Endothelial cell of umbilical vein (primary cell): Measurements from ENCODE around the gene GRWD1. TPM values are rescaled to one million over a fixed set of nuclear protein-coding genes. Genes with fewer than 3 reads are reported as not detected.

Experiments used
- BruUV-seq: library from RNA; stranded (reverse); fragments of 400-500 nt; replicated peaks from 2 replicates; lab custom pipeline; 2021; lab: Mats Ljungman, UMichigan
- CTCF ChIA-PET: fragments of 300-600, 350-600 bp; sonication (Branson Sonifier 250); formaldehyde crosslinking; loops from one replicate; lab custom pipeline; 2021; ENCODE audit warnings: antibody characterized with exemption, inconsistent platforms; lab: Charles Lee
- POLR2A ChIA-PET: fragments of 300-600, 350-600 bp; sonication (Branson Sonifier 250); formaldehyde crosslinking; loops from one replicate; lab custom pipeline; 2021; ENCODE audit warnings: antibody characterized with exemption, inconsistent platforms; lab: Charles Lee
- DNase-seq: peaks from one replicate; pipeline ENCODE4 v3.0.0-alpha.2; 2011; ENCODE audit warnings: low read depth, low spot score
- FAIRE-seq: peaks from 2 replicates; lab custom pipeline; 2011; peaks lifted over from hg19 to GRCh38; lab: Jason Lieb, UNC
- H2AFZ ChIP-seq: 2 replicates; pipeline ENCODE4 v1.6.0; 2012; ENCODE audit warnings: low read depth, low read length, control low read depth, inconsistent platforms
- H3K27ac ChIP-seq: 2 replicates; pipeline ENCODE4 v1.5.1; 2011; ENCODE audit warnings: low read depth, mild to moderate bottlenecking, control low read depth, low read length, moderate library complexity; ENCODE audit not compliant: insufficient read depth
- H3K27me3 ChIP-seq, 2 experiments: 2 replicates each; pipeline versions ENCODE4 v1.6.0 to v1.6.1; 2011; ENCODE audit warnings: low read length in 2 of 2, mixed read lengths in 1 of 2; ENCODE audit not compliant: control insufficient read depth in 2 of 2, insufficient read depth in 2 of 2
- H3K36me3 ChIP-seq, 2 experiments: 2 replicates in 1 of 2; 3 replicates in 1 of 2; pipeline ENCODE4 v1.5.1; 2011; ENCODE audit warnings: low read length in 2 of 2, mild to moderate bottlenecking in 1 of 2, moderate library complexity in 1 of 2; ENCODE audit not compliant: control insufficient read depth in 2 of 2, insufficient read depth in 2 of 2; ENCODE audit errors: extremely low read depth in 1 of 2
- H3K4me1 ChIP-seq: 3 replicates; pipeline ENCODE4 v1.5.1; 2011; ENCODE audit warnings: mild to moderate bottlenecking, low read length; ENCODE audit not compliant: control insufficient read depth, insufficient read depth; ENCODE audit errors: extremely low read depth
- H3K4me2 ChIP-seq: 2 replicates; pipeline ENCODE4 v1.6.1; 2011; ENCODE audit warnings: low read length, control low read depth, mixed read lengths; ENCODE audit not compliant: insufficient read depth
- H3K4me3 ChIP-seq, 3 experiments: fragments of 200-600 bp in 1 of 3; sonication (generic), shearing (Covaris generic) in 1 of 3; replicated peaks in 1 of 3; 2 replicates each; pipeline ENCODE4 v1.5.1; 2011 to 2016; ENCODE audit warnings: control low read depth in 3 of 3, low read length in 3 of 3, mild to moderate bottlenecking in 2 of 3, inconsistent platforms in 1 of 3, low read depth in 1 of 3, moderate library complexity in 1 of 3; ENCODE audit not compliant: insufficient read depth in 1 of 3
- H3K79me2 ChIP-seq: 2 replicates; pipeline ENCODE4 v1.6.0; 2012; ENCODE audit warnings: low read length, inconsistent platforms; ENCODE audit not compliant: control insufficient read depth, insufficient read depth
- H3K9ac ChIP-seq: replicated peaks from 2 replicates; pipeline ENCODE3; 2011; ENCODE audit warnings: low read length, control low read depth; ENCODE audit not compliant: insufficient read depth; ENCODE audit errors: extremely low read depth
- H3K9me1 ChIP-seq: replicated peaks from 3 replicates; pipeline ENCODE4 v1.6.0; 2011; ENCODE audit warnings: mild to moderate bottlenecking, low read length; ENCODE audit not compliant: control insufficient read depth, insufficient read depth; ENCODE audit errors: extremely low read depth
- H3K9me3 ChIP-seq: replicated peaks from 2 replicates; pipeline ENCODE4 v1.5.1; 2012; ENCODE audit warnings: low read length, inconsistent platforms; ENCODE audit not compliant: control insufficient read depth, insufficient read depth
- H4K20me1 ChIP-seq: replicated peaks from 2 replicates; pipeline ENCODE3; 2011; ENCODE audit warnings: mild to moderate bottlenecking, low read length; ENCODE audit not compliant: control insufficient read depth, insufficient read depth; ENCODE audit errors: extremely low read depth
- CTCF ChIP-seq, 2 donors: IDR thresholded peaks; 1 replicate in 1 of 2; 2 replicates in 1 of 2; pipeline ENCODE4 v1.5.1; 2011; ENCODE audit warnings: low read length in 2 of 2, mild to moderate bottlenecking in 2 of 2, moderate library complexity in 2 of 2, control low read depth in 1 of 2, inconsistent platforms in 1 of 2, low read depth in 1 of 2; ENCODE audit not compliant: insufficient read depth in 1 of 2; ENCODE audit errors: extremely low read depth in 1 of 2
- EZH2 ChIP-seq: IDR thresholded peaks from 2 replicates; pipeline ENCODE4 v1.6.1; 2012; ENCODE audit warnings: borderline replicate concordance, low read depth, mild to moderate bottlenecking, moderate library complexity, low read length, inconsistent platforms; ENCODE audit not compliant: severe bottlenecking
- FOS ChIP-seq: IDR thresholded peaks from 2 replicates; pipeline ENCODE4 v1.6.1; 2011; ENCODE audit warnings: mild to moderate bottlenecking, low read length, moderate library complexity, borderline replicate concordance; ENCODE audit not compliant: insufficient read depth
- GATA2 ChIP-seq: IDR thresholded peaks from 2 replicates; pipeline ENCODE4 v1.7.0; 2011; ENCODE audit warnings: low read depth, mild to moderate bottlenecking, moderate library complexity, mixed read lengths, low read length; ENCODE audit not compliant: insufficient read length, insufficient read depth
- JUN ChIP-seq: IDR thresholded peaks from 2 replicates; pipeline ENCODE4 v1.6.1; 2011; ENCODE audit warnings: borderline replicate concordance, low read depth; ENCODE audit not compliant: insufficient read length, insufficient read depth
- MAX ChIP-seq: IDR thresholded peaks from 2 replicates; pipeline ENCODE4 v1.6.1; 2011; ENCODE audit not compliant: insufficient read depth, insufficient read length
- MYC ChIP-seq: IDR thresholded peaks from one replicate; pipeline ENCODE4 v1.6.1; 2011; ENCODE audit warnings: mild to moderate bottlenecking, low read depth, low read length
- POLR2A ChIP-seq: IDR thresholded peaks from 2 replicates; pipeline ENCODE4 v1.6.1; 2012; ENCODE audit warnings: low read depth, mild to moderate bottlenecking, control low read depth, low read length
- POLR2AphosphoS5 ChIP-seq: IDR thresholded peaks from 2 replicates; pipeline ENCODE4 v1.6.1; 2012; ENCODE audit warnings: low read depth, mild to moderate bottlenecking, control low read depth, low read length, moderate library complexity; ENCODE audit not compliant: insufficient read depth
- dilution Hi-C: fragments of 300-500 bp; cut with MboI; formaldehyde crosslinking; loops from one replicate; pipeline ENCODE4 v1.15.0; 2019; ENCODE audit warnings: low sequenced_read_pairs; ENCODE audit not compliant: extremely low pct_ligation_motif_present
- intact Hi-C: fragments of 100-400 bp; cut with micrococcal nuclease; formaldehyde crosslinking; loops from one replicate; pipeline ENCODE4 v1.10.0; 2022
- polyA plus RNA-seq, 4 experiments: library from polyadenylated mRNA; depleted of rRNA in 3 of 4; stranded (reverse) in 3 of 4; unstranded in 1 of 4; fragments of >200 nt; gene quantifications; 2 replicates each; pipeline versions ENCODE4 v1.2.1 to v1.2.3, GENCODE V29; 2011 to 2012; ENCODE audit warnings: missing spikeins in 1 of 4
- total RNA-seq: library from RNA; stranded (reverse); gene quantifications from 2 replicates; pipeline ENCODE4 v1.2.3, GENCODE V29; 2021

GRWD1 gene
- total and polyA plus RNA-seq, 2 donors (not counting 3 experiments of a cell fraction or from before 2014, with no cell fraction given): 26.3 to 52.7 TPM

DNA sequence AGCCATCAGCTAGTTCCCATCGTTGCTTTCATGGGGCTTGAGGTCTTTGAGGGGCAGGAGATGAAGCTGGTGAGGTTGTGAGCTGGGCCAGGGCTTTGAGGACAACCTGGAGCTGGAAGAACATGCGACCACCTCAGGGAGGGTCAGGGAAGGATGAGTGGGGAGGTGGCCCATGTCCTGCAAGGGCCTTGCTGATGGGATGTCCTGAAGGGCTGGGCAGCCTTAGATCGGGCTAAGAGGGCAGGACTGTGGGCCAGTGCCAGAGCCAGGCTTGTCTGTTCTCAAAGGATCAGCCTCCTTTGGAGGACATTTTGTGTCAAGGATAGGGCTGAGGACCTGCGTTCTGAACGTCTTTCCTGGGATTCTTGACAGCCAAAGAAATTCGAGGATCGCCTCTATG, 33.9 kb downstream of the GRWD1 start:
- intact Hi-C loops (loop anchor here (5.0 kb wide), 1 partner anchor 82 kb away; no protein-coding TSS in a partner anchor), dilution Hi-C loops (no loop called here)
- TF ChIP-seq GATA2 (no peak), POLR2A (no peak), POLR2AphosphoS5 (no peak), JUN (no peak), MYC (no peak), EZH2 (no peak), CTCF (IDR thresholded peaks at IDR 0.05; ENCODE audit: extremely low read depth in 1 of 2, insufficient read depth in 1 of 2, low read depth in 1 of 2, low read length in 2 of 2) (no peak), FOS (no peak), MAX (no peak)
- Histone ChIP-seq H3K79me2 (no peaks in the 10 kb centered on the region), H3K36me3 (peaks cover 12 to 35% of the 10 kb centered on the region in 2 experiments), H2AFZ (no peak overlapping the region), H3K9ac (no peak overlapping the region), H3K9me1 (no peaks in the 10 kb centered on the region), H3K27me3 (no peaks in the 10 kb centered on the region), H3K27ac (no peak overlapping the region), H3K4me2 (peak overlapping the region; percentile 69), H3K4me1 (peaks cover 23% of the 10 kb centered on the region), H4K20me1 (no peaks in the 10 kb centered on the region), H3K4me3 (no peak overlapping the region), H3K9me3 (no peaks in the 10 kb centered on the region)
- no TSS peak for BruUV-seq
- POLR2A ChIA-PET: interaction anchor here (1.1 kb wide), 1 partner anchor 9 kb away, joined by 3 read pairs; no protein-coding TSS in a partner anchor
- no peak for FAIRE-seq
- no peak for DNase-seq
- CTCF ChIA-PET: interaction anchor here (1.3 to 2.1 kb wide), 6 partner anchors 8 to 109 kb away, joined by 4 to 9 read pairs (median 4); no protein-coding TSS in a partner anchor
